Hematopoietic multipotent progenitor cell (in vitro differentiated cells): ENCODE data around the gene KLF16. TPM values are rescaled to one million over a fixed set of nuclear protein-coding genes. Genes with fewer than 3 reads are reported as not detected.
A peak's percentile ranks its signal among the peaks of the same experiment; 100 is the strongest.
"Not testable (repeated sequence)": the region's sequence is repeated elsewhere in the genome, so short reads cannot be mapped to it uniquely, and the experiment has no call there.

Experiments
- DNase-seq, 3 donors: peaks; one replicate each; pipeline ENCODE4 v3.0.0-alpha.2; 2011 to 2015; ENCODE audit warnings: low read depth in 2 of 3, low spot score in 2 of 3
- total RNA-seq: library from RNA; depleted of rRNA; stranded (reverse); fragments of >200 nt; gene quantifications from one replicate; pipeline ENCODE4 v1.2.3, GENCODE V29; 2012

The KLF16 gene
- 10.8 TPM for total RNA-seq

GRCh38 chr19:1863328-1863637, at the start of gene KLF16:
Gene KLF16 (minus strand): TSS chr19:1863579. CDS start chr19:1863497, 82 bp downstream.
- no peak for DNase-seq

DNA sequence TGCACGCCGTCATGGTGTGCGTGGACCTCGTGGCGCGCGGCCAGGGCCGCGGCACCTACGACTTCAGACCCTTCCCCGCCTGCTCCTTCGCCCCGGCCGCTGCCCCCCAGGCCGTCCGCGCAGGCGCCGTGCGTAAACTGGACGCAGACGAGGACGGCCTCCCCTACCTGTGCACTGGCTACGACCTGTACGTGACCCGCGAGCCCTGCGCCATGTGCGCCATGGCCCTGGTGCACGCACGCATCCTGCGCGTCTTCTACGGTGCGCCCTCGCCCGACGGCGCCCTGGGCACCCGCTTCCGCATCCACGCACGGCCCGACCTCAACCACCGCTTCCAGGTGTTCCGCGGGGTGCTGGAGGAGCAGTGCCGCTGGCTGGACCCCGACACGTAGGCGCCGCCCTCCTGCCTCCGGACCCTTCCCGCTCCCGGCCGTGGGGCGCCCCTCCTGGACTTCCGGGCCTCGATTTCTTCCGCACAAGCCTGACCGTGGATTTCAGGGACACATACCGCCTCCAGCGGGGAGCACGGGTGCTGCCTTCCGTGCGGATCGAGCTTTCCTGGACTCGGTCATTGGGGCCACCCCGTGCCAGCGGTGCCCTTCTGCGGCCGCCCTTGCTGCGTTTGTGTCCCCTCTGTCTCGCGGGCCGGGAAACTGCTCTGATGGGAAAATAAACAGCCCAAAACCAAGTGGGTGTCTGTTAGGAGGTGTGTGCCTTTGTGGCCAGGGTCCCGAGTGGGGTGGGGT, 49.6 kb upstream of the KLF16 start:
- DNase-seq: no peak

DNA sequence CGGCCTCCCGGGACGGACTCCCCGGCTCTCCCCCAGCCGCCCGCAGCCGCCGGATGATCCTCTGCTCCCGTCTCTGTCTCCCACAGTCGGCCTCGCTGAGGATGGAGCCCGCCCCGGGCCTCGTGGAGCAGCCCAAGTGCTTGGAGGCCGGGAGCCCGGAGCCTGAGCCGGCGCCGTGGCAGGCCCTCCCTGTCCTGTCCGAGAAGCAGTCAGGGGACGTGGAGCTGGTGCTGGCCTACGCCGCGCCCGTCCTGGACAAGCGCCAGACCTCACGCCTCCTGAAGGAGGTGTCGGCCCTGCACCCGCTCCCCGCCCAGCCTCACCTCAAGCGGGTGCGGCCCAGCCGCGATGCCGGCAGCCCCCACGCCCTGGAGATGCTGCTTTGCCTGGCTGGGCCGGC, 48.6 kb upstream of the KLF16 start:
- DNase-seq: no peak

- no peak for DNase-seq
Measured at GRCh38 chr19:1911098-1911497, 47.7 kb upstream of the KLF16 start.

DNA sequence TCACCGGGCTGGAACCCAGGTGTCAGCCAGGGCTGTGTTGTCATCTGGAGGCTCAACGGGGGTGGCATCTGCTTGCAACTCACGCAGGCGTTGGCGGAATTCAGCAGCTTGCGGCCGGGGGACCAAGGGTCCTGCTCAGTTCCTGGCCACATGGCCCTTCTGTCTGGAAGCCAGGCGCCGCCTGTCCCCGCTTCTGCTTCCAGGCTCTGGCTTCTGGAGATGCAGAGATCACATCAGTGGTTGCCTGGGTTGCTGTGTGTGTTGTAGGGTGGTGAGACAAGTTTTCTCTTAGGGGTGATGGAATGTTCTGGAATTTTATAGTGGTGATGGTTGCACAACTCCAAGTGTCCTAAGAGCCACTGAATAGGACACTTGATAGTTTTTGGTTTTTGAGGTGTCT, 46.8 kb upstream of the KLF16 start:
- no peak for DNase-seq

- peak in 1 of 3 donors; percentile 50 for DNase-seq
Measured at GRCh38 chr19:1909761-1910080, 46.3 kb upstream of the KLF16 start.

DNA sequence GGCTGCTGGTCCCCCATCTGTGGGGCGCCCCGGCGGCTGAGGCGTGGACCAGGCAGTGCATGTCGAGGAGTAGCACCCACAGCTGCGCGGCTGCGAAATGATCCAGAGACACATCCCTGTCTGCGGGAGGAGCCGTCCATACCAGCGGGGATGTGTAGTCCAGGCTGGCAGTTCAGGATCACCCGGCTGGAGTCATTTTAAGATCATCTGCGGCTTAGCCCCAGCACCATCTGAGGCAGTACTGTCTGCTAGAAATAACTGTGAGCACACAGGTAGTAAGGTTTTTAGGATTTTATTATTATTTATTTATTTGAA, 44.9 kb upstream of the KLF16 start:
- DNase-seq: no peak

GRCh38 chr19:1907563-1908363, 44.4 kb upstream of the KLF16 start:
- DNase-seq: no peak

DNA sequence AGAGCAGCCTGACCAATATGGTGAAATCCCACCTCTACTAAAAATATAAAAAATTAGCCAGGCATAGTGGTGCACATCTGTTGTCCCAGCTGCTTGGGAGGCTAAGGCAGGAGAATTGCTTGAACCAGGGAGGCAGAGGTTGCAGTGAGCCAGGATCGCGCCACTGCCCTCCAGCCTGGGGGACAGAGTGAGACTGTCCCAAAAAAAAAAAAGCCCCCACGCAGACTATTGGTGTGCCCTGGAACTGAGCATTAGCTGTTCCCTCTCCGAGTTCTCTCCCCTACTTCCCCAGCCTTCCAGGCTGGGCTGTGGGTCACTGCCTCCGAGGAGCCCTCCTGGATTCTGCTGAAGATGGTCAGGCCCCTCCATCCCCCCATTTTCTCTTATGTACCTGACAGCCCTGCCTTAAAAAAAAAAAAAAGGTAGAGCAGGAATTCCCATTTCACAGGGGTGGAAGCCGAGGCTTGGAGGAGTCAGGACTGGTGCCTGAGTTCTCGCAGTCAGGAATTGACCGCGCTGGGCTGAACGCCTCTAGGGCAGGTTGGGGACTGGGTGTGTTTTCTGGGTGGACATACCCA, 43.7 kb upstream of the KLF16 start:
- DNase-seq: no peak

- DNase-seq: no peak
Measured at GRCh38 chr19:1905863-1906375, 42.5 kb upstream of the KLF16 start.

- peak; percentile 95 to 99 (median 99) for DNase-seq
Measured at GRCh38 chr19:1905110-1905862, 41.9 kb upstream of the KLF16 start, which contains the start of the genes ADAT3 and SCAMP4. Gene ADAT3 (plus strand): TSS chr19:1905399. CDS start chr19:1912048, 6,649 bp downstream. Gene SCAMP4 (plus strand): TSS chr19:1905399. CDS start chr19:1915020, 9,621 bp downstream.

- no peak for DNase-seq
Measured at GRCh38 chr19:1904860-1905109, 41.4 kb upstream of the KLF16 start.

- no peak for DNase-seq
Measured at GRCh38 chr19:1902923-1903322, 39.5 kb upstream of the KLF16 start.

- no peak for DNase-seq
Measured at GRCh38 chr19:1901940-1902404, 38.6 kb upstream of the KLF16 start.

DNA sequence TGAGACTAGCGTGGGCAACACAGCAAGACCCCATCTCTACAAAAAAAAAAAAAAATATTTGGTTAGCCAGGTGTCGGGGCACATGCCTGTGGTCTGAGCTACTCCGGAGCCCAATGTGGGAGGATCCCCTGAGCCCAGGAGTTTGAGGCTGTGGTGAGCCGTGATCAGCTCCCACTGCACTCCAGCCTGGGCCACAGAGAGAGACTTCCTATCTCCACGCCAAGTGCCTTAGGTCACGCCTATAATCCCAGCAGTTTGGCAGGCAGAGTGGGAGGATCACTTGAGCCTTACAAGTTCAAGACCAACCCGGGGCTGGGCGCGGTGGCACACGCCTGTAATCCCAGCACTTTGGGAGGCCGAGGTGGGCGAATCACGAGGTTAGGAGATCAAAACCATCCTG, 33.1 kb upstream of the KLF16 start:
- DNase-seq: no peak

GRCh38 chr19:1893791-1894190, 30.4 kb upstream of the KLF16 start:
- no peak for DNase-seq

- DNase-seq: no peak
Measured at GRCh38 chr19:1889907-1890306, 26.5 kb upstream of the KLF16 start.

DNA sequence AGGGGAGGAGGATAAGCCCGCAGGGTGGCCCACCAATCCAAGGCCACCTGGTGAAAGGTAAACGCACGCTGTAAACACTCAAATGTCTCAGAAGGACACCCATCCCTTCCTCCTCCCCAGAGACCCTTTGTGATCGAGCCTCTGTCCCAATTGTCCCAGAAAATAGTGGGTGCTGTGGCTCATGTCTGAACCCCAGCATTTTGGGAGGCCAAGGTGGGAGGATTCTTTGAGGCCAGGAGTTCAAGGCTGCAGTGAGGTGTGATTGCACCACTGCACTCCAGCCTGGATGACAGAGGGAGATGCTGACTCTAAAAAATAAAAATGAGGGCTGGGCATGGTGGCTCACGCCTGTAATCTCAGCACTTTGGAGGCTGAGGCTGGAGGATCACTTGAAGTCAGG, 25.0 kb upstream of the KLF16 start:
- no peak for DNase-seq

- DNase-seq: not testable (repeated sequence)
Measured at GRCh38 chr19:1886360-1886759, 23.0 kb upstream of the KLF16 start.

DNA sequence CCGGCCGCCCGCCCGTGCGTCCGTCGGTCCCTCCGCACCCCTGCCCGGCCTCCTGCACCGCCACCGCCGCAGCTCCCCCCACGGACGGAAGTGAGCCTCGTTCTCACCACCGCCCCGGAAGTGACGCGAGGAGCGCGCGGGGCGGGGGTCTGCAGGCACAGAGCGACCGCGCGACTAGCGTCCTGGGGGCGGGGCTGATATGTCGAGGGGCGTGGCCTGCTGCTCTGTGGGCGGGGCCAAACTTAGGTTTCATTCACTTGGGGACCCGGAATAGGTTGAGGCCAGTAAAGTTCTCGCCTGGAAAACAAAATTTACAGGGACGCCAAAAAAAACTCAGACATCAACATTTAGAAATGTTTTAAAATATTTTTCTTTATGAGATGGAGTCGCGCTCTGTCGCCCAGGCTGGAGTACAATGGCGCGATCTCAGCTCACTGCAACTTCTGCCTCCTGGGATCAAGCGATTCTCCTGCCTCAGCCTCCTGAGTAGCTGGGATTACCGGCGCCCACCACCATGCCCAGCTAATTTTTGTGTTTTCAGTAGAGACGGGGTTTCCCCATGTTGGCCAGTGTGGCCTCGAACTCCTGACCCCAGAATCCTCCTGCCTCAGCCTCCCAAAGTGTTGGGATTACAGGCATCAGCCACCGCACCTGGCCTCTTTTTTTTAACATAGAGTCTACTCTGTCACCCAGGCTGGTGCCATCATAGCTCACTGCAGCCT, 22.2 kb upstream of the KLF16 start, which contains the start of gene ABHD17A:
TSS of gene ABHD17A (minus strand) at position 99 of the 722 bp plus-strand sequence. CDS start 3,930 bp downstream, outside the sequence.
- peak; percentile 91 to 95 (median 94) for DNase-seq
